Measurements from ENCODE around the gene FAM13B. TPM values are rescaled to one million over a fixed set of nuclear protein-coding genes. Genes with fewer than 3 reads are reported as not detected.

FAM13B gene
- total RNA-seq, 1 donor: 59.7 TPM

GRCh38 chr5:137888863-137889759 is 143.8 kb downstream of the FAM13B start, which contains the start of gene PKD2L2:
TSS of gene PKD2L2 (plus strand) at chr5:137889457. CDS start at chr5:137889492, 35 bp downstream.
- Histone ChIP-seq H3K4me1 (ENCODE audit: insufficient read depth, low read length) (peaks cover 16% of the 10 kb centered on the region), H3K79me2 (ENCODE audit: insufficient read depth, low read length) (peaks cover 3% of the 10 kb centered on the region), H3K4me3 (ENCODE audit: insufficient read depth, low read length) (peak within 1 kb of the TSS; percentile 85), H3K27me3 (ENCODE audit: insufficient read depth, low read length) (no peaks in the 10 kb centered on the region), H3K4me2 (ENCODE audit: insufficient read depth, low read length) (peak within 1 kb of the TSS; percentile 98), H2AFZ (ENCODE audit: low read length) (peak within 1 kb of the TSS; percentile 100), H3K36me3 (ENCODE audit: insufficient read depth, low read length) (no peaks in the 10 kb centered on the region), H4K20me1 (ENCODE audit: insufficient read depth, low read length) (no peaks in the 10 kb centered on the region), H3K27ac (ENCODE audit: low read depth, low read length) (peak within 1 kb of the TSS; percentile 88), H3K9me3 (ENCODE audit: low read depth, low read length) (no peaks in the 10 kb centered on the region)
- peak; percentile 91 for DNase-seq (ENCODE audit: insufficient read length, low spot score, missing footprints)
- no peak for TF ChIP-seq CTCF (IDR thresholded peaks at IDR 0.05; ENCODE audit: extremely low read depth, low read depth, low read length)

GRCh38 chr5:137888466-137888862 is 144.4 kb downstream of the FAM13B start:
- Histone ChIP-seq H4K20me1 (ENCODE audit: insufficient read depth, low read length) (no peaks in the 10 kb centered on the region), H3K36me3 (ENCODE audit: insufficient read depth, low read length) (no peaks in the 10 kb centered on the region), H3K4me3 (ENCODE audit: insufficient read depth, low read length) (peak overlapping the region; percentile 85), H2AFZ (ENCODE audit: low read length) (peak overlapping the region; percentile 100), H3K9me3 (ENCODE audit: low read depth, low read length) (no peaks in the 10 kb centered on the region), H3K4me1 (ENCODE audit: insufficient read depth, low read length) (peaks cover 16% of the 10 kb centered on the region), H3K4me2 (ENCODE audit: insufficient read depth, low read length) (peak overlapping the region; percentile 98), H3K27me3 (ENCODE audit: insufficient read depth, low read length) (no peaks in the 10 kb centered on the region), H3K27ac (ENCODE audit: low read depth, low read length) (peak overlapping the region; percentile 88), H3K79me2 (ENCODE audit: insufficient read depth, low read length) (peaks cover 3% of the 10 kb centered on the region)
- DNase-seq (ENCODE audit: insufficient read length, low spot score, missing footprints): no peak
- TF ChIP-seq CTCF (IDR thresholded peaks at IDR 0.05; ENCODE audit: extremely low read depth, low read depth, low read length): no peak

Small RNA genes lying within 50 kb of the gene (small RNA-seq; reads per million reads assigned to genes)
- gene RNU6-1148P: not detected

Other genes starting within 250 kb of the FAM13B start
- gene MYOT, start 165.2 kb downstream of the FAM13B start, total RNA-seq: not detected in 2 replicates
- under 0.01 TPM in 1 of 2 replicates, not detected in the other for gene PKD2L2, start 143.6 kb downstream of the FAM13B start, total RNA-seq
- gene WNT8A, start 51.0 kb upstream of the FAM13B start, total RNA-seq: not detected in 2 replicates
- gene NME5, start 106.3 kb upstream of the FAM13B start, total RNA-seq: 5.9 and 6.5 TPM in 2 replicates
- gene BRD8, start 145.6 kb upstream of the FAM13B start, total RNA-seq: 47.1 and 51.0 TPM in 2 replicates
- 5.3 and 7.2 TPM in 2 replicates for gene KIF20A, start 146.0 kb upstream of the FAM13B start, total RNA-seq
- 25.6 and 28.6 TPM in 2 replicates for gene CDC23, start 180.2 kb upstream of the FAM13B start, total RNA-seq
- gene GFRA3, start 241.5 kb upstream of the FAM13B start, total RNA-seq: not detected in 2 replicates

Data from osteoblast (primary cell).